CD4-positive, alpha-beta T cell treated with Interleukin-6 for 4 hours (primary cell): ENCODE data around the gene CHODL.

Experiments
- DNase-seq: peaks from one replicate; pipeline ENCODE4 v3.0.0-alpha.2; 2020; ENCODE audit warnings: mixed read lengths

Gene CHODL

DNA sequence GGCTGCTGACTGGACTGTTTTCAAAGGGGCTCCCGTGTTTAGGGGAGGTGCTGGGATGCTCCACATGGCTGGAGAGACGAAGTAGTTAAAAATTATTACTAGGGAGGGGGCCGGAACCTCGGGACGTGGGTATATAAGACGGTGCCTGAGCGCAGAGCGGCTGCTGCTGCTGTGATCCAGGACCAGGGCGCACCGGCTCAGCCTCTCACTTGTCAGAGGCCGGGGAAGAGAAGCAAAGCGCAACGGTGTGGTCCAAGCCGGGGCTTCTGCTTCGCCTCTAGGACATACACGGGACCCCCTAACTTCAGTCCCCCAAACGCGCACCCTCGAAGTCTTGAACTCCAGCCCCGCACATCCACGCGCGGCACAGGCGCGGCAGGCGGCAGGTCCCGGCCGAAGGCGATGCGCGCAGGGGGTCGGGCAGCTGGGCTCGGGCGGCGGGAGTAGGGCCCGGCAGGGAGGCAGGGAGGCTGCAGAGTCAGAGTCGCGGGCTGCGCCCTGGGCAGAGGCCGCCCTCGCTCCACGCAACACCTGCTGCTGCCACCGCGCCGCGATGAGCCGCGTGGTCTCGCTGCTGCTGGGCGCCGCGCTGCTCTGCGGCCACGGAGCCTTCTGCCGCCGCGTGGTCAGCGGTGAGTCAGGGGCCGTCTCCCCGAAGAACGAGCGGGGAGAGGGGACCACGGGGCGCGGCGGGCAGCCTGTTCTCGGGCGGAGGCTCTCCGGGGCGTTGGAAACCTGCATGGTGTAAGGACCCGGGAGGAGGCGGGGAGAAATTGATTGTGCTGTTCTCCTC lies at the start of gene CHODL:
Gene CHODL (plus strand): TSS at position 163 of the 793 bp plus-strand sequence. CDS start 391 bp downstream, at position 554.
- no peak for DNase-seq

DNA sequence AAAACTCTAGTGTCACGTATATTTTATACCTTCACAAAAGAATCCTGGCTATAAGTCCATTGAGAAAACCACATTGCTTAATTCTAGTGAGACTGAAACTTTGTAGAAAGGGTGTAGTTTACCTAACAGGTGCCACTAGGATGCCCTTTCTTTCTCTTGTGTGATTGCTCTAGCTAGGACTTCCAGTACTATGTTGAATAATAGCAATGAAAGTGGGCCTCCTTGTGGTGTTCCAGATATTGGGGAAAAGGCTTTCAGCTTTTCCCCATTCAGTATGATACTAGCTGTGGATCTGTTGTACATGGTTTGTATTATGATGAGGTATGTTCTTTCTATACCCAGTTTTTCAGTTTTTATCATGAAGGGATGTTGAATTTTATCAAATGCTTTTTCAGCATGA lies 39.7 kb upstream of the CHODL start:
- no peak for DNase-seq

- no peak for DNase-seq
Measured at GRCh38 chr21:18218331-18218730, 26.3 kb upstream of the CHODL start.

DNA sequence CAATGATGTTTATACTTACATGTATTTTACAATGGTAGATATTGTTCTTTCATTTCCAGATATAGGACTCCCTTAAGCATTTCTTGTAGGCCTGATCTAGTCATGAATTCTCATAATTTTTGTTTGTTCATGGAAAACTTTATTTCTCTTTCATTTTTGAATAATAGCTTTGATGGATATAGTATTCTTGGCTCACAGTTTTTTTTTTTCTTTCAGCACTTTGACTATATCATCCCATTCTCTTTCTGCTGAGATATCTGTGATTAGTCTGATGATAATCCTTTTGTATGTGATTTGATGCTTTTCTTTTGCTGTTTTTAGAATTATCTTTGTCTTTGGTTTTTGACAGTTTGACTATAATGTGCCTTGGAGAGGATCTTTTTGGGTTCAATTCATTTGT lies 24.1 kb upstream of the CHODL start:
- no peak for DNase-seq

- DNase-seq: no peak
Measured at GRCh38 chr21:18222346-18222745, 22.3 kb upstream of the CHODL start.

DNA sequence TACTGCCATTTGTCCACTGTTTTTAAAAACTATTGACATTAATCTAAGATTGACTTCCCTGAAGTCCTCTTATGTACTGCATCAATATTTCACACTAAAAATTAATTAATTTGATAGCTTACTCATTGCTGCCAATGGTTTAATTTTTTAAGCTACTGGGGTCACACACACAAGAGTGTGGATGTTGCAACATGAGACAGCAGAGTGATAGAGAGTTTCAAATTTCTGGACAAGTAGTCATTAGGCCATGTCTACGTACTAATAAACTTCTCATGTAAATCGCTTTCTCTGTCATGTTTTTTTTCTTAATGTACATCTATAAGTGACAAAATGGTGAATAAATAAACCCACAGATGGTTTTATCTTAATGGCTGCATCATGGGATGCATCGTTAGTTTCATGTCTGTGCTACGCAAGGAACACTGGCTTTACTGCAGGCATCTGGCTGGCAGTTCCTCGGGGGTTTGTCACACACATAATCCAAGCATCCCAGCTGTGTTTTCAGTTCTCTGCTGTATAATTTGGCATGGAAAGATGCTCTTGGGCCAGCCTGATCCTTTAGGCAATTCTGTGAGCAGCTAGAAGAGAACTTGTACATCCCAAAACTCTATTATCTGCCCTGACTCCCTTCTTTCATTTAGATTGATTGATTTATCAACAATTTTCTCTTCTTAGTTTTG lies 16.4 kb upstream of the CHODL start:
- no peak for DNase-seq

- no peak for DNase-seq
Measured at GRCh38 chr21:18235545-18235944, 9.1 kb upstream of the CHODL start.

- no peak for DNase-seq
Measured at GRCh38 chr21:18245464-18245967, 883 bp downstream of the CHODL start.

DNA sequence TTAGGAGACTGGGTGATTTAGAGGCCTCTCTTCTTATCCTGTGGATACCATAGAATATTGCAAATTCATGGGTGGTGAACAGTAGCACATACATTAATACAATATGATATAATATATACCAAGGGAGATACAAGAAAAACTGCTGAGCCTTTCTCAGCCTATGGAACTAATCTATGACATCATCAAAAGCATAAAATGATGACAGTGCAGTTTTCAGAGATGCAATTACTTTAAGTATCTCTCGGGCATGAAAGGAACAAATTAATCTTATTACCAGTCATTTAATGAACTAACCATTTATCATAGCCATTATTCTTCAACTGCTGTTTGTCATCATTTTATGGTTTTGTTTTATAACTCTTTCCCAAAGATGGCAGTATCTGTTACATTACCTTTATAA lies 3.5 kb downstream of the CHODL start:
- no peak for DNase-seq

- no peak for DNase-seq
Measured at GRCh38 chr21:18249672-18250071, 5.0 kb downstream of the CHODL start.

GRCh38 chr21:18251065-18251464 lies 6.4 kb downstream of the CHODL start:
- DNase-seq: no peak

DNA sequence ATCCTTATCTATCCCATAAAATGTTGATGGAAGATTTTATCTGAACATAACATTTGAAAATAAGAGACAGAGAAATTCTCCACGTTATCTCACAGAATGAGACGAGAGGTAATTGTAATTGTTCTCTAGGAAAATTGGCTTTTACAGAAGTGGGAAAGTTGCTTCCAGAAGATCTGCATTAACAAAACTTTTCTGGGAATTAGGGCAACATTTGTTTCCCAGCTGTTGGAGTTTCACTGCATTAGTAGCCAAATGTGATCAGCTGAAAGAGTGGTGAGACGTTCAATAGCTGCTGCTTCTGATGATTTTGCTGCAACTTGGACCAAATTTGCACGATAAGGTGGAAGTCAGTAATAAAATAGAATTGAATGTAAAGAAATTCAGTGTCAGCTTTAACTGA lies 7.6 kb downstream of the CHODL start:
- no peak for DNase-seq

- no peak for DNase-seq
Measured at GRCh38 chr21:18252680-18253079, 8.0 kb downstream of the CHODL start.

GRCh38 chr21:18253221-18253620 lies 8.6 kb downstream of the CHODL start:
- DNase-seq: no peak

GRCh38 chr21:18253799-18254198 lies 9.2 kb downstream of the CHODL start:
- no peak for DNase-seq

GRCh38 chr21:18265944-18266343 lies 21.3 kb downstream of the CHODL start:
- DNase-seq: no peak

GRCh38 chr21:18267496-18267895 lies 22.9 kb downstream of the CHODL start:
- no peak for DNase-seq

DNA sequence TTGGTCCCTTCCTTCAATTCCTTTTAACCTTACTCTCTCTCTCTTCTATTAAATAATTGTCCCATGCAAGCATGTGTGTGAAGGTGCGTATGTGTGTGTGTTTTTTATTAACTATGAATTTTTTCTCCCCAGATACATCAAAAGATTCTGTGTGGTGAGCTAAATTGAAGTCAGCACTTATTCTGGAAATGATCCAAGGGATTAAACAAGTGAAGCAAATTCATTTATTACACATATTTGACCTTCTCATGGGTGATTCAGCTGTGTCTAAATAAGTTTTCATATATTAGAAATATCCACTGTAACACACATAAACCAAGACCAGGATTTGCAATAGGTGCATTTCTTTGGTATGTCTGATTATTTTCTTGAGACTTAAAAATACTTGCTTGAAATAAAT lies 24.3 kb downstream of the CHODL start:
- DNase-seq: no peak

DNA sequence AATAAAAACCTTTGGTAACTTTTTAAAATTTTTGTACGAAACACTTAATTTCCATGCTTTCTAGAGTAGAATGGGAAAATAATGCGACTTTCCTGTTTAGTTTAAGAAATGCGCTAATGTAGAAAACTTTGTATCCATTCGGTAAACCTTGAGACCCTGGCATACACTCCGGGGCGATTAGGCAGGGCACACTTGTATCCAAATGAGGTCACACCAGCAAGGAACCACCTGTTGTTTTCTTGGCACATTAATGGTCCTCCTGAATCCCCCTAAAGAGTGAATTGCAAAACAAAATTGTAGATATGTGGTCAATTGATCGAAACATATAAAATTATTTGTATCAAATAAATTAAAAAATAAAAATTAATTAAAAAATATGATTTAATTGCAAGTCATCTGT lies 25.2 kb downstream of the CHODL start:
- DNase-seq: no peak

DNA sequence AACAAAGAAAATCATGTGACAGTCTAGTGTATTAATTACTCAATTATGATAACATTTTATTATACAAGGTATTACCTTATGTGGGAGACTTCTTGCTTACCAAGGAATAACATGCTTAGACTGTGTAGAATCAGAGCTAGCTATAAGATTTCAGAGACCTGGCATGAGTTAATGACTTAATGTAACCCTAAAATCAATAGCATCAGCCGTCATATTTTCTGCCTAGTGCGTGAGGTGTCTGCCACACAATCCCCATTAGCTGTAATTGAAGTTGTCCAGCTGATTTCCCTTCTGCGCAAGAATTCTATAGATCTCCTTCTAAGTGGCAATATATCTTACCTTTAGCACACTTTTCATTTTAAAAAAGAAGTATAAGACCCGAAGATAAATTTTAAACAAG lies 28.8 kb downstream of the CHODL start:
- DNase-seq: no peak

- no peak for DNase-seq
Measured at GRCh38 chr21:18274370-18274769, 29.7 kb downstream of the CHODL start.

DNA sequence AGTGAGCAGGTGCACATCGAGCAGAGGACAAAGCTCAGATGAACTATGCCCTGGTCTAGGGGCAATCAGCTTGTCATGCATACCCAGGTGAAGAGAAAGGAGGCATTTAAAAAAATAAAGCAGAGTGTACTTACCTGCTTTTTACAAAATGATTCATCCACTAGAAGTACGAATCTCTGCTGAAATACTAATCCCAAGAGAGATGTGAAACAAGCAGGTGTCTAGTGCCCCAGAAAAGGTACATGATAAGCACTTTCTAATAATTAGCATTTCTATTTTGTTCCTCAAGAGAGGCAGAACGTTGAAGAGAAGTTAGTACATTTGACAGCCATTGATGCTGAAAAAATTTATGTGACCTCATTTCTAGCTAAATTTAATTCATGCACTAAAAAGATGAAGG lies 31.1 kb downstream of the CHODL start:
- DNase-seq: no peak

DNA sequence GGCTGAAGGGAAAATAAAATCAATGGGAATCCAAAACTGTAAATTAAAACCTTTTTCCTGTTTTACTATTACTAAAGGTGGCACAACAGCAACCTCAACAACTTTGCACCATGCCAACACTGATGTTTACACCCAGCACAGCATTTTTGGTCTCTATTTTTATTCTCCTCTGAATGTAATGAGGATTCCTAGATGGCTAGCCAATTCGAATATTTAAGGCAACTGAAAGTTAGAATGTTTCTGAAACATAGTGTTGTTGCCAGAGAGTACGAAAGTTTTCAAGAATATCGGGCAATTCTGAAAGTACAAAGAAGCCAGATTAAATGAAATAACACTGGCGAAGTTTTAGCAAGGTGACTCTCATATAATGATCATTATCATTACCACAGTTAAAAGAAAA lies 40.7 kb downstream of the CHODL start:
- DNase-seq: no peak

DNA sequence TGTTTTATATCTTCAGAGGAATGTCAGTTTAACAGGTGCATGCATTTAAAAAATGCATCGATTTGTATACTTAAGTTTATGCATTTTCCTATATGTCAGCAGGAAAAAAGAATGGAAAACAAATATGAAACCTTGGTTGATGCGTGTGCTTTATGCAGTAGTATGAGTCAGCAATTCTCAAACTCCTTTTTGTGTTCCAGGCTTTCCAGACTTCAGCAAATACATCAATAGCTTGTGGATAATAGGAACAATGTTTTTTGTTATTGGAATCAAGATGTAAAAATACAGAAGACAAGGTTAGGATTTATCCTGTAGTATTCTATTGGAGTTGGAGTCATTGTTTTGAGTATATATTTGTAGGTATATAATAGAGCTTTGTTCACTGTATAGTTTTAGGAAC lies 45.2 kb downstream of the CHODL start:
- no peak for DNase-seq
